ENCODE results near the gene DCLRE1B.

DNA sequence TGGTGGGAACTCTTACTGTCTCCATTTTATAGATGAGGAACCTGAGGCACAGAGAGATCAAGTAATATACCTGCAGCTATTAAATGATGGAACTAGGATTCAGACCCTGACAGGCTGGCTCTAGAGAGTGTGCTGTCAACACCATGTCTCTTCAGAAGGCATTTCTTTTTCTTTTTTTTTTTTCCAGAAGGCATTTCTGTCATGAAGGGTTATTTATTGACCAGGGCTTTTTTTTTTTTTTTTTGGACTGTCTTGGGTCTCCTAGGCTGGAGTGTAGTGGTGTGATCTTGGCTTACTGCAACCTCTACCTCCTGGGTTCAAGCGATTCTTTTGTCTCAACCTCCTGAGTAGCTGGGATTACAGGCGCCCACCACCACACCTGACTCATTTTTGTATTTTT lies 46.6 kb downstream of the DCLRE1B start:
- no peak for TF ChIP-seq CTCF (IDR thresholded peaks at IDR 0.05)
- TF ChIP-seq, protein P1, sequence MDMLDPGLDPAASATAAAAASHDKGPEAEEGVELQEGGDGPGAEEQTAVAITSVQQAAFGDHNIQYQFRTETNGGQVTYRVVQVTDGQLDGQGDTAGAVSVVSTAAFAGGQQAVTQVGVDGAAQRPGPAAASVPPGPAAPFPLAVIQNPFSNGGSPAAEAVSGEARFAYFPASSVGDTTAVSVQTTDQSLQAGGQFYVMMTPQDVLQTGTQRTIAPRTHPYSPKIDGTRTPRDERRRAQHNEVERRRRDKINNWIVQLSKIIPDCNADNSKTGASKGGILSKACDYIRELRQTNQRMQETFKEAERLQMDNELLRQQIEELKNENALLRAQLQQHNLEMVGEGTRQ (CRISPR knock-in tag; IDR thresholded peaks at IDR 0.05): no peak
- no peak for TF ChIP-seq E2F1 (CRISPR knock-in tag; IDR thresholded peaks at IDR 0.05)
- no peak for TF ChIP-seq USF1 (CRISPR knock-in tag; IDR thresholded peaks at IDR 0.05)
- TF ChIP-seq, protein P2, sequence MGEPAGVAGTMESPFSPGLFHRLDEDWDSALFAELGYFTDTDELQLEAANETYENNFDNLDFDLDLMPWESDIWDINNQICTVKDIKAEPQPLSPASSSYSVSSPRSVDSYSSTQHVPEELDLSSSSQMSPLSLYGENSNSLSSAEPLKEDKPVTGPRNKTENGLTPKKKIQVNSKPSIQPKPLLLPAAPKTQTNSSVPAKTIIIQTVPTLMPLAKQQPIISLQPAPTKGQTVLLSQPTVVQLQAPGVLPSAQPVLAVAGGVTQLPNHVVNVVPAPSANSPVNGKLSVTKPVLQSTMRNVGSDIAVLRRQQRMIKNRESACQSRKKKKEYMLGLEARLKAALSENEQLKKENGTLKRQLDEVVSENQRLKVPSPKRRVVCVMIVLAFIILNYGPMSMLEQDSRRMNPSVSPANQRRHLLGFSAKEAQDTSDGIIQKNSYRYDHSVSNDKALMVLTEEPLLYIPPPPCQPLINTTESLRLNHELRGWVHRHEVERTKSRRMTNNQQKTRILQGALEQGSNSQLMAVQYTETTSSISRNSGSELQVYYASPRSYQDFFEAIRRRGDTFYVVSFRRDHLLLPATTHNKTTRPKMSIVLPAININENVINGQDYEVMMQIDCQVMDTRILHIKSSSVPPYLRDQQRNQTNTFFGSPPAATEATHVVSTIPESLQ (CRISPR knock-in tag; IDR thresholded peaks at IDR 0.05): no peak
- no peak for TF ChIP-seq TEAD4 (CRISPR knock-in tag; IDR thresholded peaks at IDR 0.05)
- no peak for TF ChIP-seq NR1H2 (CRISPR knock-in tag; IDR thresholded peaks at IDR 0.05)
- TF ChIP-seq PREB (CRISPR knock-in tag; IDR thresholded peaks at IDR 0.05; ENCODE audit: borderline replicate concordance): no peak
- no peak for TF ChIP-seq PRRX2 (CRISPR knock-in tag; IDR thresholded peaks at IDR 0.05)
- TF ChIP-seq SP1 (CRISPR knock-in tag; conservative IDR thresholded peaks at IDR 0.05): no peak
- TF ChIP-seq NR2C2 (CRISPR knock-in tag; IDR thresholded peaks at IDR 0.05): no peak
- TF ChIP-seq GABPB1 (CRISPR knock-in tag; IDR thresholded peaks at IDR 0.05): no peak
